LNCaP clone FGC (cell line): ENCODE data around the gene KRT23.
A peak's percentile ranks its signal among the peaks of the same experiment; 100 is the strongest.

ENCODE experiments used
- DNase-seq: peaks from one replicate; pipeline ENCODE4 v3.0.0-alpha.2; 2011; ENCODE audit warnings: low read depth
- H3K4me3 ChIP-seq: 2 replicates; pipeline ENCODE4 v1.5.1; 2011; ENCODE audit warnings: mild to moderate bottlenecking, low read depth, low read length, control low read depth
- TF ChIP-seq, protein P1 (sequence below): IDR thresholded peaks from 2 replicates; pipeline ENCODE4 v1.5.1; 2012; ENCODE audit warnings: mild to moderate bottlenecking; ENCODE audit not compliant: control insufficient read depth, insufficient read depth; ENCODE audit errors: extremely low read depth

KRT23 gene

DNA sequence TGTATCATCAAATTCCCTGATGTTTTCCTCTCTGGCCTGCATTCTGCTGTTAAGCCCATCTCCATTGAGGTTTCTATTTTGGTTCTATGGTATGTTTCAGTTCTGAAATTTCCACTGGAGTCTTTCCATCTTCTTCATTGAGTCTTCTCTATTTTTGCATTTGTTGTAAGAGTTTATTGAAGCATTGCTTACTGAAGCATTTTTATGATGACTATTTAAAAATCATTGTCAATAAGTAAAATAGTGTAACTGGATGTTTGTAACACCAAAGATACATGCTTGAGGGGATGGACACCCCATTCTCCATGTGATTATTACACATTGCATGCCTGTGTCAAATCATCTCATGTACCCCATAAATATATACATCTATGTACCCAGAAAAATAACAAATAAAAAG is 38.1 kb upstream of the KRT23 start:
- DNase-seq = no peak
- TF ChIP-seq, protein P1, sequence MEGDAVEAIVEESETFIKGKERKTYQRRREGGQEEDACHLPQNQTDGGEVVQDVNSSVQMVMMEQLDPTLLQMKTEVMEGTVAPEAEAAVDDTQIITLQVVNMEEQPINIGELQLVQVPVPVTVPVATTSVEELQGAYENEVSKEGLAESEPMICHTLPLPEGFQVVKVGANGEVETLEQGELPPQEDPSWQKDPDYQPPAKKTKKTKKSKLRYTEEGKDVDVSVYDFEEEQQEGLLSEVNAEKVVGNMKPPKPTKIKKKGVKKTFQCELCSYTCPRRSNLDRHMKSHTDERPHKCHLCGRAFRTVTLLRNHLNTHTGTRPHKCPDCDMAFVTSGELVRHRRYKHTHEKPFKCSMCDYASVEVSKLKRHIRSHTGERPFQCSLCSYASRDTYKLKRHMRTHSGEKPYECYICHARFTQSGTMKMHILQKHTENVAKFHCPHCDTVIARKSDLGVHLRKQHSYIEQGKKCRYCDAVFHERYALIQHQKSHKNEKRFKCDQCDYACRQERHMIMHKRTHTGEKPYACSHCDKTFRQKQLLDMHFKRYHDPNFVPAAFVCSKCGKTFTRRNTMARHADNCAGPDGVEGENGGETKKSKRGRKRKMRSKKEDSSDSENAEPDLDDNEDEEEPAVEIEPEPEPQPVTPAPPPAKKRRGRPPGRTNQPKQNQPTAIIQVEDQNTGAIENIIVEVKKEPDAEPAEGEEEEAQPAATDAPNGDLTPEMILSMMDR = no peak
- no peak overlapping the region for H3K4me3 ChIP-seq

DNA sequence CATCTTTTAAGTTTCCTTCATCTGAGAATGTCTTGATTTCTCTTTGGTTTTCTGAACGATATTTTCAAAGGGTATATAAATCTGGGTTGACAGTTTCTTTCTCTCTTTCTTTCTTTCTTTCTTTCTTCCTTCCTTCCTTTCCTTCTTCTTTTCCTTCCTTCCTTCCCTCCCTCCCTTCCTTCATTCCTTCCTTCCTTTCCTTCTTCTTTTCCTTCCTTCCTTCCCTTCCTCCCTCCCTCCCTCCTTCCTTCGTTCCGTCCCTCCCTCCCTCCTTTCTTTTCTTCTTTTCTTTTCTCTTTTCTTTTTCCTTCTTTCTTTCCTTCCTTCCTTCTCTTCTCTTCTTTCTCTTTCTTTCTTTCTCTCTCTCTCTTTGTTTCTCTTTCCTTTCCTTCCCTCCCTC is 36.9 kb upstream of the KRT23 start:
- H3K4me3 ChIP-seq = no peak overlapping the region
- no peak for DNase-seq

DNA sequence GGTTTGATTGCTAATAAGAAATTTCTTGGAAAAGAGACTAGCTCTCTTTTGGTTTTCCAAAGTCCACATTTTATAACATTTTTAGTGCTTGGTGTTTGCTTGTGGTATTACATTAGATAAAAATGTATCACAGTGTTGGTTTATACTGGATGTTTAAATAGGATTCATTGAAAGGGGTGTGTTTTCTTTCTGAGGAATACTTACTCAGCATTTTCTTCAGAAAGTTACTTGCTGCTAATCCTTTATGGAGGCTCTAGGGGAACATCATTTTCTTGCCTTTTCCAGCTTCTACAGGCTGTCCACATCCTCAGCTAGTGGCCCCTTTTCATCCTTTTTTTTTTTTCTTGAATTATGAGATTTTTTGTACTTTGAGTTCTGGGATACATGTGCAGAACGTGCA is 30.1 kb upstream of the KRT23 start:
- DNase-seq = no peak
- no peak overlapping the region for H3K4me3 ChIP-seq
- TF ChIP-seq, protein P1 = no peak

More for the DNA sequence above, 36.9 kb upstream of the KRT23 start:
- TF ChIP-seq, protein P1 = no peak

DNA sequence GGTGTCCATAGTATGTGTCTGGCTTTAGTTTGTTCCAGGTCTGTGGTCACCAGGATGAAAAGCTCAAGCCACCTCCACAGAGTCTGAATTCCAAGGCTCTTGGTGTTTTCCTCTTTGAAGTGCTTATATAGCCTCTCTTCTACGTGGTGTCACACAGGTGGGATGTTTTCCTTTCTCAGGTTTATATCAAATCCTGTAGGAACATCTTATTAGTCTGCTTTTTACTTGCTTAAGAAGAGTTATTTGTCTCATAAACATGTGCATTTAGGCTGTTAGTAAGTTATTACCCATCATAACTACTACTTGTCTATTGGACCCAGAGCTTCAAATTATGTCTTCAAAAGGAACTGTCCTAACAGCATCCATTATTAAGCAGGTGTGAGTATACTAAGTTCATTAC is 29.4 kb upstream of the KRT23 start, which contains the start of gene KRT39:
KRT39 (minus strand) TSS at position 101 of the 400 bp plus-strand sequence; CDS start at position 9, 92 bp downstream.
- H3K4me3 ChIP-seq = no peak within 1 kb of the TSS
- TF ChIP-seq, protein P1 = no peak
- no peak for DNase-seq

DNA sequence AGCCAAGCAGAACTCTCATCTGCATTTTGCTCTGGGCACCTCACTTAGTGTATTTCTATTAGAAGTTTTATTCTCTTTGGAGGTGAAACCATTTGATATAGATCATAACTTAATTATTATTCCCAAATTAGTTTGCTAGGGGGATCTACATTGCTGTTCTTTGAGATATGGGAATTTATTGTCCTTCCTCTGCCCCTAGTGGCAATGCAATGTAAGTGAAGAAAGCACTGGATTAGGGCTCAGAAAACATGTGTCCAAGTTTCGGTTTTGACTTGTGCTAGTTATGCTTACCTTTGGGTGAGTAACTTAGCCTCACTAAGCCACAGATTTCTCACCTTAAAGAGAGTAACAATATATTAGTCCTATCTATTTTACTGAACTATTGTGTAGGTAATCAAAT is 26.4 kb upstream of the KRT23 start:
- TF ChIP-seq, protein P1 = peak; percentile 56
- H3K4me3 ChIP-seq = no peak overlapping the region
- DNase-seq = no peak

DNA sequence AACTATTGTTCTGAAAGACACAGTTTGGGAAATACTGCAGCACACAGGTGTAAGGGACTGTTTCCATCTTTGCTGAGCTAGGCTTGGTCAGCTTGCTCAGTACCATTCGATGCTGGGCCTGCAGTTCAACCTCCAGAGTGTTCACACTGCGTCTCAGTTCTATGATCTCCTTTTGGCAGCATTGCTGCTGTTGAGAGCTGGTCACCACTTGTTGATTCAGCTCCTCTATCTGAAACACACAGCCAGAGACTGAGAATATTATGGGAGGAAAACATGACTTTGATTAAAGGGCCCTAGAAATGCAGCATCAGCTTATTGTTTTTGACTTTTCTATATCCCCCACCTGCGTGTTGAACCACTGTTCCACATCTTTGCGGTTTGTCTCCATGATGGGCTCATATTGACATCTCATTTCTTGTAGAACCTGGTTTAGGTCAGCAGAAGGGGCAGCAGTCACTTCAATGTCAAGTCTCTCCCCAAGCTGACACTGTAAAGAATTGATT is 24.7 kb upstream of the KRT23 start:
- TF ChIP-seq, protein P1 = no peak
- DNase-seq = no peak
- H3K4me3 ChIP-seq = no peak overlapping the region

DNA sequence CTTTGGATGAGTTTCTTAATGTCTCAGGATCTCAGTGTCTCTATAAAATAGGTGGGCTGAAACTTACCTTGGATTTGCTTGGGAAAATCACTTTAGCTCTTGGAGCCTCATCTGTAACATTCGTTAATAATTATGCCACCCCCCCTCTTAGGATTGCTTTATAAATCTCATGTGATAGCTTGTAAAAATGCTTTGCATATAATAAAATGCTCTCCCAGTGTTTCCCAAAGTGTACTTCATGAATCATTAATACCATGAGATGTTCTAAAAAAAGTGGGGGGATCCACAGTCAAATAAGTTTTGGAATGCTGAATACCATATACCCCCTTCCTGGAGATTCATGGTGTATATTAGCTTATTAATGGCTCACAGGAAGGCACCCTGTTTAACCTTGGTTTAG is 24.1 kb upstream of the KRT23 start:
- H3K4me3 ChIP-seq = no peak overlapping the region
- TF ChIP-seq, protein P1 = no peak
- no peak for DNase-seq
